Stimulated activated CD8-positive, alpha-beta memory T cell treated with anti-CD3 and anti-CD28 coated beads, Interleukin-12 subunit alpha, Interleukin-12 subunit beta, amount 100 ng/mL, for 24 hours (primary cell): Measurements from ENCODE around the gene RPA1.
"Not testable (repeated sequence)": the region's sequence is repeated elsewhere in the genome, so short reads cannot be mapped to it uniquely, and the experiment has no call there.

Source experiments
- DNase-seq: peaks from one replicate; pipeline ENCODE4 v3.0.0-alpha.2; 2020; ENCODE audit errors: extremely low read depth

RPA1 gene

DNA sequence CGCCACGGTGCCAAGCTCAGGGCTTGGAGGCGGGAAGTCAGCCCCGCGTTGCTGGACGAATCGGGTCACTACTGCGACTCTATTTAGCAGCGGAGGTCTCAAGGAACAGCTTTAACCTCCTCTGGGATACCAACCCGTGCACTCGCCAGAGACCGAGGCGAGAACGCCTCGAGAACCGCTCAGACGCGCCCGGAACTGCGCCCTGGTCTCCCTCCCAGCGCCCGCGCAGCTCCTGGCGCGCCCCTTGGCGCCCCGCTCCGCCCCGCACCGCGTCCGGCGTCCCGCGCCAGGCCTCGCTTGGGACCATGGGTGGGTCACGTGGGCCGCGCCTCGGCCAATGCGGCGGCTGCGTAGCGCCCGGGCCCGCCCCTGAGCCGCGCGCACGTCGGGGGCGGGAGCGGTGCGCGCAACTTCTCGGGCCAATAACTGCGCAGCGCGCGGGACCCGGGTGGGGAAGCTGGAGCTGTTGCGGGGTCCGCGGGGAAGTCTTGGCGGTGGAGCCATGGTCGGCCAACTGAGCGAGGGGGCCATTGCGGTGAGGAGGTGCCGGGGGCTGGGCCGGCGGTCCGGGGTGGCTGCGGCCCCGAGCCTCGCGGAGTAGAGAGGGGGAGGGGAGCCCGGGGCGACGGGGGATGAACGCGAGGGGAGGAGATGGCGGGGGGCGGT is at the start of gene RPA1, which contains the start of gene SMYD4:
TSS of gene RPA1 (plus strand) at position 414 of the 666 bp plus-strand sequence. CDS start at position 503, 89 bp downstream.
TSS of gene SMYD4 (minus strand) at position 311 of the 666 bp plus-strand sequence. CDS start 1,908 bp downstream, outside the sequence.
- peak; percentile 72 for DNase-seq

DNA sequence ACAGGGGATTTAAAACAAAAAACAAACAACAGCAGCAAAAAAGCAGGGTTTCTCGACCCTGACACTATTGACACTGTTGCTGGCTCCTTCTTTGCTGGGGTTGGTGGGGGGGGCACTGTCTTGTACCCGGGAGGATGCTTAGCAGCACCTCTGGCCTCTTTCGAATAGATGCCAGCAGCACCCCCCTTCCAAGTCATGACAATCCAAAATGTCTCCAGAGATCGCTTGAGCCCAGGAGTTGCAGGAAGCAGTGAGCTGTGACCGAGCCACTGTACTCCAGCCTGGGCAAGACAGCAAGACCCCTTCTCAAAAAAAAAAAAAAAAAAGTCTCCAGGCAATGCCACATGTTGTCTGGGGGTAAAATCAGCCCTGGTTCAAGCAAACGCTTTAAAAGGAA is 47.6 kb upstream of the RPA1 start:
- DNase-seq, result no peak

DNA sequence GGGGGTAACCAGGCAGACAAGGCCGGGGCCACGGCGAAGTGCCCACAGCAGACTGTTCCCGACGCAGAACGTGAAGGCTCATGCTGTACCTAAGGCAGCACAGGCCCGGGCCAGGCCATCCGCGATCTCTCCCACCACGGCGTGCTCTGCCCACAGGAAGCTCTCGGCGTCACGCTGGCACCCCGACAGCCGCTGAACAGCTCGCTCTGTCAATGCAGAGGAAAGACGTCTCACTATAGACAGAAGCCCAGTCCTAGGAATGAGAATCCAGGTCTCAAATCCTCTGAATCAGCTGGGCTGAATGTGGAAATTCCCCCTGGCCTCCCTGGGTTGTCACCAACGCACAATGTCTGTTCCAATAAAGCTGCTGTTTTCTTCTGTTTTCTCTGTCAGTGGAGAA is 46.5 kb upstream of the RPA1 start:
- no peak for DNase-seq

DNA sequence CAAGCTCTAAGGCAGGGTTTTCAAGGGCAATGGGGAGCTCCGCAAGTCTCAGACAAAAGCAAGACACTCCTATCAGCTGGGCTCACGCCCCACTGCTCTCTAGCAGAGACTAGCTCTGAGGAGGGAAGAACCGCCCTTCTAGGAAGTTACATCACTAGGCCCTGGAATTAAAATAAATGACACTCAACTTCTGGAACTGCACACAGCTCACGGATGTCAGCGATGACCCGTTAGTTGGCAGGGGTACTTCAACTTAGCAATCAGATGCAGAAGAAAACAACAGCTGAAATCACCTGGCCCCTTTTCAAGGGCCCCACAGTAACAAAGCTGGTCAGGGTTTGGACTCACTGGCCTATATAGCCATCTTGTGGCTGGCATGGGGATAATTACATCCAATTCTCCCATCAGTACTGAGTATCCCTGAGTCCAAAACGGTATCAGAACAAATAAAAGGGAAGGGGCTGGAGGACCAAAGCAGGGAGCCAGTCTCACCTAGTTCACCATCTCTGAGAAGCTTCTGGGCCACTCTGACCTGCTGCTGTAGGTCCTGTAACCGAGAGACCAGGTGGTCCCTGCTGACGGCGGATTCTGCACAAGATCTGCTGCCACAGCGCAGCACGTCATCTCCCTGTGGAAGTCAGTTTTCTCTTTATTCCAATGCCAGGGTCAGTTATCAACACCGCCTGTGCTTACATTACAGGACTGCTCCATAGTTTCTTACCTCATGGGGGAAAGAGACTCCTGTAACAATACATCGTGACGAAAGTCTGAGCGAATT is 45.8 kb upstream of the RPA1 start:
- no peak for DNase-seq

DNA sequence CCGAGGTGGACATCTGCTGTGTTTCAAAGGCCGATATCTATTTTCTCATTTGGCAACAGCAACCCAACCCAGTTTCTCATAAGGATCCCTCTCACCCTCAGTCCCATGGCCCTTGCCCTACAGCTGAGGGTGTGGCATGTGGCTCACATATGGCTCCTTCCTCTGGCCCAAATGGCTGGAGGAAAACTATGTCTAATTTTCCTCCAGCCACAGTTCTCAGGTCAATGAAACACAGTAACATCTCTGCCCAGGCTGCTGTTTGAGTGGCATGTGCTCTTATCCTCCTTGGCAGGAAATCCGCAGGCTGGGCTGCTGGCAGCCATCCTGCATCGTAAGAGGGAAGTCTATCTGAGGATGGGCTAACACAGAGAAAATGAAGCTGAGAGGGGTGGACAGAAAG is 43.9 kb upstream of the RPA1 start:
- DNase-seq, result no peak

DNA sequence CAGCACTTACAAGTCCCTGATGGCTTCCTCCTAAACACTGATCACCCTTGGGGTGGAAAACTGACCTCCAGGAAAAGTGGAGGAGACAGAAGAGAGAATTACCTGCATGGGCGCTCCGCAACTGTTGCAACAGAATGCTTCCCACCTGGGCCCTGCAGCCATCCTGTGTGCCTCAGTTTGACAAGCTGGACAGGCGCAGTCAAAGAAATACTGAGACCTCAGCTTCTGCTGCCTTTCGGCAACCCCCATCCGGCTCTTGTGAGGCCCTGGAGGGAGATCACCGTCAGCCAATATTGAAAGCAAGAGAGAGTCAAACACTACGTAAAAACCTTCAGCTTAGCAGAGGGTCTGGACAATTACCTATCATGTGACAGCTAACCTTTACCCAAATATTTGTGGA is 43.1 kb upstream of the RPA1 start:
- DNase-seq, result no peak

DNA sequence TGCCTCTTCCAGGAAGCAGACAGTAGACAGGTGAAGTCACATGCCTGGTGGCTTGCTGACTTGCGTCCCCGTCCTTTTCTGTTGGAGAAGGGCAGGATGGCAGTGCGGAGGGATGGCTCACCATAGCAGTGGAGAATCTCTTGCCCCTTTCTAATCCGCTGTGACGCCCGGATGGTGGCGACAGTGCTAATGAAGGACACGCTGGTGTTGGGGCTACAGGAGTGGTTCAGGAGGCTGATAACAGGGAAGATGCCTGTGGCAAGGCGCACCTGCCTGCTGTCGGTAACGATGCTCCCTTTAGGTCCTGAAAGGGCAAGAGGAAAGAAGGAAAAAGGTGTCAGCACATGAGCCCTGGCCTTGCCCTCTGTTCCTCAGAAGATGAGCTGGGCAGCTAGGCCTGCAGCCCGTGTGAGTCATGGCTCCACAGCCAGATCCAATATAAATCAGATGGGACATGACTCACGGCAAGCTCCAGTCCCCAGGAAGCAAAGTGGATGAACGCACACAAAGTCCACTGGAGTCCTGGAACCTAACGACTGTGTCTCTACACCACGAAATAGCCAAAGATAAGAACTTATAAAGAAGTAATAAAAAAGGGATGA is 42.4 kb upstream of the RPA1 start:
- no peak for DNase-seq

DNA sequence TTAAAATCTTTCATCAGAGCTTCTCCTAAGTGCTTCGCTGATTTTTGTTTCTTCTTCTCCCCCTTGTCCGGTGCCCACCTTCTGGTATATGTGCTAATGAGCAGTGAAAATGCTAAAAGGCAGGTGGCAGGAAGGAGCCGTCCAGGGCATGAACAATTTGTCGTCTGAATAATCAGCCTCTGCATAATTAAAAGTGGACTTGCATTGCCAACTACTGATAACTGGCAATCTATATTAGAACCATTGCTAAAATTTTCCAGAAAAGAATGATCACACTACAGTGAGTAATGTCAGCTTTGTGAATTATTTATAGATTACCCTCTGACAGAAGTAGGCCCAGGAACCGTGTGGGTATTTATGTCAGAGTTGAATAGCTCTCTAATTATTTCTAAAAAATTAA is 39.9 kb upstream of the RPA1 start:
- no peak for DNase-seq

DNA sequence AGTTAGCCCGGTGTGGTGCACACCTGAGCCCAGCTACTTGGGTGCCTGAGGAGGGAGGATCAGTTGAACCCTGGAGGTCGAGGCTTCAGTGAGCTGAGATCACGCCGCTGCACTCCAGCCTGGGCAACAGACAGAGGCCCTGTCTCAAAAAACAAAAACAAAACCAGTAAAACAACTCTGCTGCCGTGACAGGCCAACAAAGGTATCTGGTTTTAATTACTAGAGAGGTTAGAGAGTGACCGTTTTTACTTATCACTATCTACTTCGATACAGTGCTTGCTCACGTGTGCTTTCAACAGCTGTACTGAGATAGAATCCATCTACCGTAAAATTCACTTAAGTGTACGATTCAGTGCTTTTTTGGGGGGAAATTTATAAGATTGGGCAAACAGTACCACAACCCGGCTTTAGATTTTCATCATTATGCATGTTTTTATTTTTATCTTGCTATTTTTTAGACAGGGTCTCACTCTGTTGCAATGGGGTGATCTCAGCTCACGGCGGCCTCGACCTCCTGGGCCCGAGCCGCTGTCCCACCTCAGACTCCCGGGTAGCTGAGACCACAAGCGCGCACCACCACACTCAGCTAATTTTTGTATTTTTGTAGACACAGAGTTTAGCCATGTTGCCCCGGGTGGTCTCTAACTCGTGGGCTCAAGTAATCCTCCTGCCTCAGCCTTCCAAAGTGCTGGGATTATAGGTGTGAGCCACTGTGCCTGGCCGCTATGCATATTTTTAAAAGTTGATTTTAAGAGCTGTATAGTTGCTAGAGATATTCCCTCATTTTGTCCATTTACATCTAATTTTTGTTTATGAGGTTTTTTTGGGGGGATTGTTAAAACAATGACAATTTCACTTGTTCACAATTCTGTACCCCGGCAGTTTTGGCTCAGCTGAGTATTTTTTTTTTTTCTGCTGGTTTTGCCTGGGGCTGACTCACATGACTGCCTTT is 37.0 kb upstream of the RPA1 start:
- no peak for DNase-seq

DNA sequence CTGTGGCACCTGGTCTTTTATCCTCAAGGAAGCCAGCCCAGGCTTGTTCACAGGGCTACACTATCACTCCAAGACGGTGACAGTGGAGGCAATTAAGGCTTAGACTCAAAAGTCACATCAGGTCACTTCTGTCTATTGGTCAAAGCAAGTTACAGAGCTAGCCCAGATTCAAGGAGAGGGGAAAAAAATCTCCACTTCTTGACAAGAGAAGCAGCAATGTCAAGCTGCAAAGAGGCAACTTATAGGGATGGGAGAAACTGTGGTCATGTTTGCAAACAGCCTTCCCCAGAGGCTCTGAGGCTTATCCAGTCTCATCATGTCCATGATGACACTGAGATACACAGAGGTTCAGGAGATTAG is 36.4 kb upstream of the RPA1 start:
- DNase-seq, result no peak

DNA sequence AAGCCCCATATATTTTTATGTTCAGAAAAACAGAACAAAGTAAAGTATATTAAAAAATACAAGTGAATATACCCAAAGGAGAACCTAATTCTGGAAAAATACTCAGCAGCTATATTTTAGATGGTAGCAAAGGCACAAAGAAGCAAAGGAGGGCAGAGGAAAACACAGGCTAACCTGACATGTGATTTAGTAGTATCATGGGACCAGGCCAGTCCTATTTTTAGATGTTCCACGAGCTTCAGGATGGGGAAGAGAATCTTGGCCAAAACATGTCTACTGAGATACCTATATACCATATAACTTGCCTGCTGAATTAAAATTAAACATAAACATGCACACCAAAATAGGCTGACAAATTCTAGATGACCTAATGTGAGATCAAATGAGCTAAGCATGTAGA is 33.0 kb upstream of the RPA1 start:
- DNase-seq, result no peak

DNA sequence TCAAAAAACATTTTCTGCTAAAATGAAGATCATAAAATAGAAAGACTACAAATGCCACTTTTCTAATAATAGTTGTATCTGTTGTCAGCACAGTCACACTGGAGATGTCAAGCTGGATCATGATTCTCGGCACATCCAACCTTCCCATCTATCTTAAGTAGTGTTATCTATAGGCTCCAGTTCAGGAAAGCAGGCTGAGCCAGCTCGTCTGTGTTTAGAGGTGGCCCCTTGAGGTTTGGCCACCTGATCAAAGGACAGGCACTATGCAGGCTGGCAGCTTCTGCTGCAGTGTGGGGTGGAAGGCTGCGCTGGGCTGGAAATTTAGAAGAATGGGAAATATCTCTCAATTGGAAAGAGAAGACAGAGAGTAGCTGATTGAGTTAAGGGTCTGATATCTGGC is 32.5 kb upstream of the RPA1 start:
- no peak for DNase-seq

DNA sequence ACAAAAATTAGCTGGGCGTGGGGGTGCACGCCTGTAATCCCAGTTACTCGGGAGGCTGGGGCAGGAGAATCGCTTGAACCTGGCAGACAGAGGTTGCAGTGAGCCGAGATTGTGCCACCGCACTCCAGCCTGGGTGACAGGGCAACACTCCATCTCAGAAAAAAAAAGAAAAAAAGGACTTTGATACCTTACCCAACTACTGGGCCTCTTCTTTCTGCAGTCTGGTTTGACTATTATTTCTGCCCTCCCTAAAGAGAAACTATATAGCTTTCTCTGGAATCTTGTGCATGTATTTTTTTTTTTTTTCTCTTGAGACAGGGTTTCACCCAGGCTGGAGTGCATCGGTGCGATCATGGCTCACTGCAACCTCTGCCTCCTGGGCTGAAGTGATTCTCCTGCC is 32.0 kb upstream of the RPA1 start:
- not testable (repeated sequence) for DNase-seq

DNA sequence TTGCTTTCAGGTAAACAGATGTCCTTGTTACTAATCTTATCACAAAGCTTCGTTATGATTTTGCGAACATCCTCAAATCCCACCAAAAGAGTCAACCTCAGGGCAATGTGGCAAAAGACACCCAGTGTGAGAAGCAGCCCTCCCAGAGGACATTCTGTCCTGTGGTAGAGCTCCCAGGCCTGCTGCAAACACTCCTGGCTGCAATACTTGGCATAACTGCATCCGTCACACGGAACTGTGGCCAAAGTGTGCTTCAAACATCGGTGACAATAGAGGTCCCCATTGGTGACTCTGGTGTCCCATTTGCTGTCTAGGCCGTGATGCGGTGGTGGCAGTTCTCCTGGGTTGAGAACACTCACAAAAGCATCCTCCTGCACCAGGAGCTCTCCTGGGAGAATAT is 29.6 kb upstream of the RPA1 start:
- DNase-seq, result no peak

DNA sequence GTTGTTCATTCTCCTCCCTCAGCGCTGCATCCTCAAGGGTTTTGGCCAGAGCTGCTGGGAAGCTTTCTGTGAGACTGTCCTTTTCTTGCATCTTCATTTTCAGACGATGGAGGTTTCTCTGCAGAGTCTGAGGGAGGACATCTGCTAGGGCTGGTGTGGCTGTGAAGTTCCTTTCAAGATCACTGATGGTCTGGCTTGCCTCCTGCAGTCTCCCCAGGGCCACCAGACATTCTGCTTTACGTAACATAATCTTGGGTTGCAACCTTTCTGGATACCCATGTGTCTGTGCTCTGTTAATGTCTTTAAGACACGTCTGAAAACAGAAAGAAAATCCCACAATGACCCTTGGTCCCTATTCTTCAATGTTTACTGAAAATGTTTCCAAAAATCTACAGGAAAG is 29.1 kb upstream of the RPA1 start:
- DNase-seq, result no peak

DNA sequence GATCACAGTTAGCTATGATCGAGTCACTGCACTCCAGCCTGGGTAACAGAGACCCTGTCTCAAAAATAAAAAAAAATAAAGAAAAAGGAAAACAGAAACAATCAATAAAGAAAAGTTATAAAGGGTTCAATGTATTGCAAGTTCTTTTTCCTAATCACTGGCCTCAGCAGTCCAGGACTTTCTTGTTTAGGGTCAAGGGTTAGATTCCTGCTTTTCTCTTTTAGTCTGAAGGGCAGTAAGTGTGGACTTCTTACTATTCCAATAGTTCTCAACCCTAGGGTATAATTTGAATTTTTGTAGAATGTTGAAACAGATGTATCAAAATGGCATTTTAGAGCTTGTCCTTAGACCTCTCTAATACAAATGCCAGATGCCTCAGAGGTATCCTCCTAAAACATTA is 27.4 kb upstream of the RPA1 start:
- no peak for DNase-seq

DNA sequence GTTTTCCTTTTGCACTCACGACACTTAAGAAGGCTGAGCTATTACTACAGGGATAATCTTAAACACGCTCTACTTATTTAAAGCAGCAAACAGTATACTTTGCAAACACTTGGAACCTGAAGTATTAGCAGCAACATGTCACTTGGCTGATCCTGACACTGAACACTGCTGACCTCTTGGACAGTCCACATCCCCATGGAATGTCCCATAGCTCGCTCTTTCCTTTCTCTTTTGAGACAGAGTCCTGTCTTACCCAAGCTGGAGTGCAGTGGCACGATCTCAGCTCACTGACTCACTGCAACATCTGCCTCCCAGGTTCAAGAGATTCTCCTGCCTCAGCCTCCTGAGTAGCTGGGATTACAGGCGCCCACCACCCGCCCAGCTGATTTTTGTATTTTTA is 26.5 kb upstream of the RPA1 start:
- DNase-seq, result no peak

DNA sequence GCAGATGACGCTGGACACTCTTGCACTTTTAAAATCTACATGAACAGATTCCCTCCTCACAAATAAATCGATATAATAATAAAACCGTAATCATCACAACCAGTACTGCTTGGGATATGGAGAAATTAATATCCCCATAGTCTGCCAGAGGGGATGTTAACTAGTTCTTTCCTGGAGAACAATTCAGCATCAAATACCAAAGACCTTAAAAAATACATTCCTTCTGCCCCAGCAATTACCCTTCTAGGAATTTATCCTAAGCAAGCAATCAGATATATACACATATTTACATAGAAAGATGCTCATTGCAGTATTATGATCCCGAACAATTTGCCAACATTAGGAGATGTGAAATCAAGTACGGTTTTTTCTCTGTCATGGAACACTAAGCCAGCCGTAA is 21.9 kb upstream of the RPA1 start:
- no peak for DNase-seq

DNA sequence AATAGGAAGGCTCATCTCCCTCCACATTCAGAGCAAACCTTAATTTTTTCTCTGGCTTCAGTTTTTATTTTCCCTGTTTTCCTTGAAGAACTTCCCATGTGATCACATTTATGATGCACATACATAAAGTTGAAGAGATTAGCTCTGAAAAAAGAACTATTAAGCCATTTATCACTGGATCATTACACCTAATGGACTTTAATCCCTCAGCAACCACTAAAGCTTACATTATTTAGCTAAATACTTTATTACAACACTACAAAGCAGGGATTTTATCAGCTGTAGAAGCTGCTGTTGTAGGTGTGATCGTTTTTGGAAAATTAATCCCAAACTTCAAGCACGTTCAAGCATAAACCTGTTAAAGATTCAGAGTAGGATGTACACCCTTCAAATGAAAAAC is 21.2 kb upstream of the RPA1 start:
- DNase-seq, result no peak

DNA sequence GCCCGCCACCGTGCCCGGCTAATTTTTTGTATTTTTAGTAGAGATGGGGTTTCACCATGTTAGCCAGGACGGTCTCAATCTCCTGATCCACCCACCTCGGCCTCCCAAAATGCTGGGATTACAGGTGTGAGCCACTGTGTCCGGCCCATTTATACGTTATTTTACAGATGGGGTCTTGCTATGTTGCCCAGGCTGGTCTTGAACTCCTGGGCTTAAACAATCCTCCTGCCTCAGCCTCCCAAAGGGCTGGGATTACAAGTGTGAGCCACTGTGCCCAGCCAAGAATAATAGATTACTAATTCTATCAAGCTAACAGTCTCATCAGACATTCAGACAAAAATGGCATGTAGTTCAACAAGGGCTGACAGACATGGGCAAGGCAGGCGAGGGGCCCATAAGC is 20.0 kb upstream of the RPA1 start:
- DNase-seq, result not testable (repeated sequence)

DNA sequence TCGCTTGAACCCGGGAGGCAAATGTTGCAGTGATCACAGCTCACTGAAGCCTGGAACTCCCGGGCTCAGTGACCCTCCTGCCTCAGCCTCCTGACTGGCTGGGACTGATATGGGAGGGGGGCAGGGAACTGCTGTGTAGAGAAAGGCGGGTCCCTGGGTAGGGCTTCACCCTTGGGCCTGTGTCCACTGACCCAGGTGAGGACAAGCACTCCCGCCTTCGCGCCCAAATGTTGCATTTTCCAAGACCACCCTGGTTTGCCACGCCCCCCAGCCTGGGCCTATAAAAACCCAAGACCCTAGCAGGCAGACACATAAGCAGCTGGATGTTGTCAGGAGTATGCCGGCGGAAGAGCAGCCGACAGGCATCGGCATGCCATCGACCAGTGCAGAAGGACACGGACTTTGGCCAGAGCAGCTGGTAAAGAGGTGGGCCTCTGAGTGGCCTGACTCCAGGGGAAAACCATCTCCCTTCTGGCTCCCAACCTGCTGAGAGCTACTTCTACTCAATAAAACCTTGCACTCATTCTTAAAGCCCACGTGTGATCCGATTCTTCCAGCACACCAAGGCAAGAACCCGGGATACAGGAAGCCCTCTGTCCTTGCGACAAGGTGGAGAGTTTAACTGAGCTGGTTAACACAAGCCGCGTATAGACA is 19.2 kb upstream of the RPA1 start:
- no peak for DNase-seq
